Measurements from ENCODE around the gene GDI1. TPM values are rescaled to one million over a fixed set of nuclear protein-coding genes. Genes with fewer than 3 reads are reported as not detected.

Gene GDI1
- total RNA-seq, 1 donor = 106 TPM

DNA sequence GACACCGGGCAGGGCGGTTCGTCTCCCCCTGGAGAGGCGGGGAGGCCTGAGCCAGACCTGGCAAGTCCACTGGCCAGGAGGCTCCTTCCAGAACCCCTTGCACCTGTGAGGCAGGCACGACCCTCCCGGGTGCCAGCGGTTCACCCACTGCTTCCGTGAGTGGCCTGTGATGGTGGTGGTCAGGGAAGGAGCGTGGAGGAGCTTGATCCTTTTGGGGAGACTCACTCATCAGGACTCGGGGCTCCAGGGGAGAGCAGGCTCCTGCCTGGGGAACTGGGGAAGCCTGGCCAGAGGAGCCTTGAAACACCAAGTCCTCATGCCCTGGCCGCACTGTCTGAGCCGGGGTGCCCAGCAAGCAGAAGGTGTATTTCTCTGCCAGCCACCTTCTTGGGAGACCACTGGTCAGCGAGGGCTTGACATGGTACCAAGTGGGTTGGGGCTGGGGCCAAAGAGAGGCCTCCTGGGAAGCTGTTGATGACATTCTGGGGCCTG lies 7.8 kb downstream of the GDI1 start:
- H3K4me3 ChIP-seq (ENCODE audit: low read depth, low read length) = peak overlapping the region; percentile 66
- no peak for TF ChIP-seq CTCF (IDR thresholded peaks at IDR 0.05; ENCODE audit: insufficient read depth, low read depth, low read length)
- no peak for DNase-seq (ENCODE audit: low read depth)

DNA sequence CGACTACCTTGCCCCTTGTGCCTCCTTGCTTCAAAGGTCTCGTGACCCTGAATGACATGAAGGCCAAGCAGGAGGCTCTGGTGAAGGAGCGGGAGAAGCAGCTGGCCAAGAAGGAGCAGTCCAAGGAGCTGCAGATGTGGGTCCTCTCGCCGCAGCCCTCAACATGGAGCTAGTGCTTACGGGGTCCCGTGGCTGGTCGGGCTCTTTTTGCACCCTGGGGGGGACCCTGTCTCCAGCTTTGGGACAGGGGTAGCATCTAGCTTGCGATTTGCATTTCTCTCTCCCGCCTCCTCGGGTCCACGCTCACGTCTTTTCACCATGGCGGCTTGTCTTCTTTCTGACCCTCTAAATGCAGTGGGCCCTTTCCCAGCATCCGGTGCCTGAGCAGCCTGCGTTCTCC lies 8.8 kb downstream of the GDI1 start:
- no peak for TF ChIP-seq CTCF (IDR thresholded peaks at IDR 0.05; ENCODE audit: insufficient read depth, low read depth, low read length)
- H3K4me3 ChIP-seq (ENCODE audit: low read depth, low read length) = no peak overlapping the region
- no peak for DNase-seq (ENCODE audit: low read depth)

GRCh38 chrX:154446430-154446829 lies 9.5 kb downstream of the GDI1 start:
- TF ChIP-seq CTCF (IDR thresholded peaks at IDR 0.05; ENCODE audit: insufficient read depth, low read depth, low read length) = no peak
- DNase-seq (ENCODE audit: low read depth) = no peak
- no peak overlapping the region for H3K4me3 ChIP-seq (ENCODE audit: low read depth, low read length)

- no peak for TF ChIP-seq CTCF (IDR thresholded peaks at IDR 0.05; ENCODE audit: insufficient read depth, low read depth, low read length)
- no peak overlapping the region for H3K4me3 ChIP-seq (ENCODE audit: low read depth, low read length)
- no peak for DNase-seq (ENCODE audit: low read depth)
Measured at GRCh38 chrX:154448484-154448883, 11.5 kb downstream of the GDI1 start.

DNA sequence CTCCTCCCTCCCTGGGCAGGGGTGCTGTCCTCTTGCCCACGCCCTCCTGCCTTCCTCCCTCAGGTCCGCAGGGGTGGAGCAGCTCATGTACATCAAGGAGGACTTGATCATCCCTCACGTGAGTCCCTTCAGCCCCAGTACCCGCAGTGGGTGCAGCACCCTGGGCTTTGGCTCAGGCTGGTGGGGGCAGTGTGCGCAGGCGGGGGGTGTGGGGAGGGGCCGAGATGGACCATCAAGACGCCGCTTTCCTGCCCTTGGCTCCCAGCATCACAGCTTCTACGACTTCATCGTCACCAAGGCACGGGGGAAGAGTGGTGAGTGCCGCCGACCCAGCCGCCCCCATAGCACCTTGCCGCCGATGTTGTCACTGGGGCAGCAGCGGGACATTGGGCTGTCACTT lies 12.7 kb downstream of the GDI1 start:
- DNase-seq (ENCODE audit: low read depth) = no peak
- no peak overlapping the region for H3K4me3 ChIP-seq (ENCODE audit: low read depth, low read length)
- TF ChIP-seq CTCF (IDR thresholded peaks at IDR 0.05; ENCODE audit: insufficient read depth, low read depth, low read length) = no peak

GRCh38 chrX:154450312-154450711 lies 13.4 kb downstream of the GDI1 start:
- no peak for TF ChIP-seq CTCF (IDR thresholded peaks at IDR 0.05; ENCODE audit: insufficient read depth, low read depth, low read length)

GRCh38 chrX:154452823-154453222 lies 15.9 kb downstream of the GDI1 start:
- TF ChIP-seq CTCF (IDR thresholded peaks at IDR 0.05; ENCODE audit: insufficient read depth, low read depth, low read length) = no peak
- DNase-seq (ENCODE audit: low read depth) = no peak
- H3K4me3 ChIP-seq (ENCODE audit: low read depth, low read length) = no peak overlapping the region

More at GRCh38 chrX:154450312-154450711, 13.4 kb downstream of the GDI1 start:
- no peak for DNase-seq (ENCODE audit: low read depth)
- H3K4me3 ChIP-seq (ENCODE audit: low read depth, low read length) = no peak overlapping the region
